ENCODE measurements around the gene MICU1. TPM values are rescaled to one million over a fixed set of nuclear protein-coding genes. Genes with fewer than 3 reads are reported as not detected.

MICU1 gene
- total RNA-seq, 1 donor from 2014 or later: 59.5 TPM

Other genes with a start within 250 kb of the MICU1 start
- 25.5 TPM for gene MCU, start 66.1 kb upstream of the MICU1 start, total RNA-seq

Data from sciatic nerve (tissue), 1 donor.